Ureter (tissue), 1 donor: Measurements from ENCODE around the gene STMND1. TPM values are rescaled to one million over a fixed set of nuclear protein-coding genes. Genes with fewer than 3 reads are reported as not detected.

Experiments used
- DNase-seq: peaks from one replicate; pipeline ENCODE4 v3.0.0-alpha.2; 2020; ENCODE audit warnings: low spot score
- total RNA-seq: library from RNA; stranded (reverse); gene quantifications from one replicate; pipeline ENCODE4 v1.2.4, GENCODE V29; 2023
- donor health status: DM: yes; HTN: yes; CAD: no.

STMND1 gene
- total RNA-seq, 1 donor from 2014 or later: not detected

- no peak for DNase-seq
These were observed 59.2 kb downstream of the STMND1 start for GRCh38 chr6:17161076-17161475.

GRCh38 chr6:17165383-17165782 lies 63.5 kb downstream of the STMND1 start:
- DNase-seq: no peak

- no peak for DNase-seq
These were observed 65.6 kb downstream of the STMND1 start for GRCh38 chr6:17167327-17167979.

DNA sequence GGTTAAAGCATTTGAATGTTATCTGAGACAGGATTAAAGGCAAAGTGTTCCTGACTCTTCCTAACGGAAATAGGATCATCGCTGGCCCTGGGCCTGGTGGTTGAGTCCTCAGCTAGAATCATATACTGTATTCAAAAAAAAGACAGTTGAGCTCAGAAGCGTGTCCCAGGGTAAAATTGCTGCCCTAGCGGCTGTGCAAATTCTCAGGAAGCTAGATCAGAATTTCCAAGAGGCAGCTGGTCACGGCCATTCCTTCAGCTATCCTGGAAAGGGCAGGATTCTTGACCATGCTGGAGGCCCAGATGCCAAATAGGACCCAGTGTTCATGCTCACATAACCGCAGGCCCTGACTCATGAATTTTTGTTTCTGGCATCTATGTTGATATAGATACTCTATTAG lies 67.4 kb downstream of the STMND1 start:
- no peak for DNase-seq

GRCh38 chr6:17169711-17170110 lies 67.9 kb downstream of the STMND1 start:
- DNase-seq: no peak

GRCh38 chr6:17172836-17173470 lies 71.1 kb downstream of the STMND1 start:
- DNase-seq: no peak

- DNase-seq: no peak
These were observed 76.5 kb downstream of the STMND1 start for GRCh38 chr6:17178326-17178725.

GRCh38 chr6:17178754-17179529 lies 77.1 kb downstream of the STMND1 start:
- DNase-seq: no peak

- no peak for DNase-seq
These were observed 77.8 kb downstream of the STMND1 start for GRCh38 chr6:17179530-17180073.

Other genes with a start within 250 kb of the STMND1 start
- gene RBM24, start 179.3 kb downstream of the STMND1 start, total RNA-seq: 8.9 TPM